ENCODE data around the gene SRSF5.

GRCh38 chr14:69803753-69804152 lies 36.8 kb downstream of the SRSF5 start:
- TF ChIP-seq FOXM1 (IDR thresholded peaks at IDR 0.05; ENCODE audit: borderline replicate concordance) (no peak), BHLHE40 (IDR thresholded peaks at IDR 0.05; ENCODE audit: borderline replicate concordance) (no peak)

Measured in HEK293T (cell line).